LoVo (cell line): ENCODE results near the gene UTP11.

Experiments
- DNase-seq: peaks from one replicate; pipeline ENCODE4 v3.0.0-alpha.2; 2016; ENCODE audit warnings: low spot score

Gene UTP11

DNA sequence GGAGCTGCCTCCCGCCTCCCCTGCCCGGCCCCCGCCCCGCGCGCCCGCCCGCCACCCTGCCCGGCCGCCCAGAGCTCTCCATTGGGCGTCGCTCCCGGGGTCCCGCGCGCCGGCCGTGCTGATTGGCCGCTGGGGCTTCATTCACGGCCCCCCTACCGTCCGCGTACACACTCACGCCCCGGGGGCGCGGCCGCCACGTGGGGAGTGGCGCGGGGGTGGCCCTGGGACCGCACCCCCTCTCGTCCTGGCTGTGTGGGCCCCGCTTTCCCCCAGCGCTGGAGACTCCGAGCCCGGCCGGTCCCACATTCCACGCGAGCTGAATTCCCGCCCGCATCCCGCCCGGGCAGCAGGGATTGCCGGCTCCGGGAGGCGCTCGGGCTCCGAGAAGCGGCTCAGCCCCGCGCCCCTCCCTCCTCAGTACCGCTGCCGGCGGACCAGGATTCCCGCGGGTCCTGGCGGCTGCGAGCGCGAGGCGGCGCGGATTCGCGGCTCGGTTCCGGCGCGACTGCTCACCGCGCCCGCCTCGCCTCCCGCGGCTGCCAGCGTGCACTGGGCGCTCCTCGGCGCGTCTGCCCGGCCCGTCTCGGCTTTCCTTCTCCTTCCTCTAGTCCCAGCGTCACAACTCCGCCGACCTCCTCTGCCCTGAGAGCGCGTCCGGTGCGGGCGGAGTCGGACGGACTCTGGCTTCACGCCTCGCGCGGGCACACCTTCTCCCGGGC, 34.5 kb downstream of the UTP11 start:
- no peak for DNase-seq

DNA sequence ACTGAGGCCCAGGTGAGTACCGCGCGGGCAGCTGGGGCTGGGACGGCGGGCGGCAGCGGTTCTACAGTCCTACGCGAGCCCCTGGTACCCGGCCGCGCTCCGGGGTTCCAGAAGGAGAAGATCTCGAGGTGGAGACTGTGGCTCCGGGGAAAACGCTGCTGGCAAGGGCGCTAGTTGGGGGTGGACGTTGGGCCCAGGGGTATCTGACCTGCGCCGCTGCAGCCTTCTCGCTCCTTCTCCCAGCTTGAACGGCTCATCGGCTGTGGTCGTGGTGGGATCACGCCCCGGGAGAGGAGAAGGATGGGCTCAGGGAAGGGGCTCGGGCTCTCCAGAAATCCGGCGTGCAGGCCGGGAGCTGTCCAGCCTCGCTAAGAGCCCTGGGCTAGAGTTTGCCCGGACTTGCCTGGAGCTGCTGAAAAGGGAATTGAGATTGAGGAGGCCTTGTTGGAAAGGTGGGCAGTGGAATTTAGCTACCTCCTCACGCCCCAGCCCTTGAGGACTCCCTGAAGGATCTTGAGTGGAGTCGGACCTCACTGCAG, 35.1 kb downstream of the UTP11 start:
- DNase-seq, result no peak

DNA sequence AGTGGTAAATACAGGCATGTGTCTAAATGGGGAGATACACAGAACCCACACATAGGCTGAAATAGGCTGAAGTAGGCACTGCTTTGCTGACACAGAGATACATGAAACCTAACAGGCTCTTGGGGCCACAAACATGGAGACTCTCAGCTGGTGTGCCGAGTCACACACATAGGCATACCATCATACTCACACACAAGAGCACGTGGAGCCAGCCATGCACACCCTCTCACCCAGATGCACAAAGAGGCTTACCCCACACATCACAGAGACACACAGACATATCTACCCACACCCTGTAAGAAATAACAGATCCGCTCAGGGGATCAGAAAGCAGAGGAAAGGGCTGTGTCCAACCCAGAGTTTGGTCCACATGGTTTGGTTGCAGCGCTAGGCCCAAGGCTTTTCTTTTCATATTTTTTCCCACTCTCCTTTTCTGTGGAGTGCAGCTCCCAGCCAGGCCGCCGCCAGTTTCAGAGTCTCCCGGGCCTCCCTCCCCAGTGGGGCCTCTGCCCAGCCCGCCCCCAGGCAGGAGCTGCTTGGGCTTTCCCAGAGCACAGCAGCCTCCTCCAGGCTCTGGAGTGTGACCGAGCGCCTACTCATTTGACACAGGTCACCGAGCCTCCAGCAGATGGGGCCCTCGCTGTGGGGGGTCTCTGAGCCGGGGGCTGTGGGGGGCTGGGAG, 38.0 kb downstream of the UTP11 start:
- no peak for DNase-seq

DNA sequence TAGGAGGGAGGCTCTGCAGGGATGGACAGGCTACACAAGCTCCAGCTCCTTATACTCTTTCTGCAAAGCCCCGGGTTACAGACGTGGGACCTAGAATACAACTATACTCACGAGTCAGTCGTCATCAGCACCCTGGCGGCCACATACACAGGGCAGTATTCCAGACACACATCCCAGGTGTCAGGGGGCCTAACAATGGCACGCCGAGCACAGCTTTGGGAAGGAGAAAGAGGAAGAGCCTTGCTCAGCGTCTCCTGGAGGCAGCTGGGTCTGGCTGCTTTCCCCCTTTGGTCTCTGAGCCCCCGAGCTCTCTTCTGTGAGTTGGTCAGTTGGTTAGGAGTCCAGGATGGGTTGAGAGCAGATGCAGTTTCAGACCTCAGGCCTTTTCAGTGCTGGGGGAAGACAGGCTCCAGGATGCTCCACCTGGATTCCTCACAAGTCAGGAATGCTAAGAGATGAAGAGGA, 38.6 kb downstream of the UTP11 start:
- DNase-seq, result no peak

DNA sequence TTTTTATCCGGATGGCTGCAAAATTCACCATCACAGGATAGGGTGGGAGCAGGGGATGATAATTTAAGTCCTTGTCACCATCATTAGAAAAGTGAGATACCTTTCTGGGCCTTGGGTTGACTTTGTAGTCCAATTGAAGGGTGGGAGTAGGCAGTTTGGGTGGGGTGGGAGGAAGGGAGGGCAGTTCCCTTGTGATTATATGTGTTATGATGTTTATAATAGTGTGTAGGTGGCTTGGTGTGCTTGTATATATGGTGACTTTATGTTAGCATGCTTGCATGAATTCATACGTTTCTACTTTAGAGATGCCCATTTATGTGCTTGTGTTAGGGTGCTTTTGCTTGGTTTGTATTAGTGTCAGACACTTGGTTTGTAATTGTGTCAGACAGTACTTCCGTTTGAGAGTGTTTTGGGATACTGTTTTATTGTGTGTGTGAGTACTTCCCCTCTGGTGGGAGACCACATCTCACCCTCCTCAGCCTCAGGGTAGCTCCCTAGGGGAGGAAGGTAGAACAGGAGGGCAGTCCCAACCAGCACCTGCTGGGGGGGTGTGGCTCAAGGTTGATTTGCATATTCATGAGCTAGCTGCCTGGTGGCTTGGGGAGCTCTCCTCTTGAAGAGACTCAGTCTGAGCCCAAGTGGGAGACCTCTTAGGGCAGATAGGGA, 40.3 kb downstream of the UTP11 start:
- no peak for DNase-seq

DNA sequence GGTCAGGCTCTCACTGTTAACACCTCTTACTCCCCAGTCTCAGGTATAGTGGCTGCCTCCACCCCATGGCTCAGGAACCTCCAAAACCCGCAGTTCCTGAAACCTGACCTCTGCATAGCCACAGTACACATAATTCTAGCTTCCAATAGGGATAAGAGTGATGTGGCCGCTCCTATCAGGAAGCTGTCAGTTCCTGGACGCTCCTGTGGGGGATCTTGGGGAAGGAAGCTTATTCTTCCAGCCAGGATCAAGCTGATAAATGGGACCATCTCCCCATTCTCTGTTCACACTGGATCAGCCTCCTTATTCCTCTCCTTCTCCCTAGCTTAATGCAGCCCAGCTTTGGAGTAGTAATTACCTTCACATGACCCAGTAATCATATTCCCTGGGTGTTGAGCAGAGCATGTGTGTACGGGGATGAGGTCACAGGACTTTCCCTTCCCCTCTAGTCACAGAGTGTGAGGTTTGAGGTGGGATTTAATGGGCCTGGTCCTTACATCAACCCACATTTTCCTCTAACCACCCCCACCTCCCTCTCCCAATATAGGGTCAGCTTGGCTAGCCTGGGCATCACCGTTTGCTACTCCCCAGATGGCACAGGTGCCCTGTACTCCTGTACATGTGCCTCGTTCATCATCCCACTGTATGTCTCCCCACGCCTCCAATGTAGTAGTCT, 41.0 kb downstream of the UTP11 start:
- no peak for DNase-seq

DNA sequence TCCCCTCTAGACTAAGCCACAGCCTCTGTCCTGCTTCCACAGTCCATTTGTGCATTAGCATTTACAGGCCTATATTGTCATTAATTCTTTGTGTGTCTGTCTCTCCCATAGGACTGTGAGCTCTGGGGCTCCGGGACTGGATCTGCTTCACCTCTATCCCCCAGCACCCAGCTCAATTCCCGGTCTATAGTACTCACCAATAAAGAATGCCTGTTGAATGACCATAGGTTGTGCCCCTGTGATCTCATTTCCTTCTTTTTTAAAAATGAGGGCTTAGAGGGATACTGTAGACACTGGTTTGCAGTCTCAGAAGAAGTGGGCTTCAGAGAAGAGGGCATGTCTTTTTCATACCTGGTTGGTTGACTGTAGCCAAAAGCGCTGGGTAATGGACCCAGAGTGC, 42.9 kb downstream of the UTP11 start:
- DNase-seq, result no peak

DNA sequence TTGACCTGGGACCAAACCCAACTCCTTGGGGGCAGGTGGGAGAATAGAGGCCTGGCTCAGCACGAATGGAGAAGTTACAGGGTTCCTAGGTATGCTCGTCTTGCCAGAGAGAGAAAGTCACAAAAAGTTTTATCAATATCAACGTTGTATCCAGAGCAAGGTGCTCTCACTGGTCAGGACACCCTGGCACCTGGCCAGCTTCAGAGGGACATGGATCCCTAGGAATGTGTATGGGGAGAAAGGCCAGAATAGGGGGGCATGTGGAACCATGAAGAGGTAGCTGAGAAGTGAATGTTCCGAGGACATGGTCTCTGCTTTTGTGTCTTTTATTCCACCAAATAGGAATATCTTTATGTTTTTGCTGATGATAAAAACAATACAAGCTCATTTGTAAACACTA, 43.4 kb downstream of the UTP11 start:
- DNase-seq, result no peak

DNA sequence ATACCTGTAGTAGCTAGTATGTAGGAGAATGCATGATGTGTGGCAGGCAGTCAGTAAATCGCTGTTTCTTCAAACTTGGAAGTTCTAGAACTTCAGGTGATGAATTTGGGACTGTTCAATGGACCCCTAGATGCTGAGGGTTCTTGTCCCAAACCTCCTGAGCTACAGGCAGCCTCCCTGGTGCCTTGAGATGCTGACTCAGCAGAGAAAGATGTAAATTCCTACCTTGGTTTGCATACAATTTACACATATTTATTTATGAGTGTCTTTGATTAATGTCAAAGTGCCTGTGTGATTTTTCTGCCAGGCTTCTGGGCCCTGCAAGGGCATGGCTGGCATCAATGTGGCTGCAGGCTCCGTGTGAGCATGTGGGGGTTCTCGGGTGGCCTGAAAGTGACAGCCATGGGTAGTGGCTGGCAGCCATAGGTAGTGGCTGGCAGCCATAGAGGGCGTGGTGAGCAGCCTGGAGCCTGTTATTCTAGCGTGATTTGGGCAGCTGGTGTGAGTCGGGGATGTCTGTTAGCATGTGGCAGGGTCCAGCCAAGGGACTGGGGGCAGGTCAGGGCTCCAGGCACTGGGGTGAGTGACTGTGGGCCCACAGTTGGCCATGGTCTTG, 47.2 kb downstream of the UTP11 start:
- DNase-seq, result no peak

DNA sequence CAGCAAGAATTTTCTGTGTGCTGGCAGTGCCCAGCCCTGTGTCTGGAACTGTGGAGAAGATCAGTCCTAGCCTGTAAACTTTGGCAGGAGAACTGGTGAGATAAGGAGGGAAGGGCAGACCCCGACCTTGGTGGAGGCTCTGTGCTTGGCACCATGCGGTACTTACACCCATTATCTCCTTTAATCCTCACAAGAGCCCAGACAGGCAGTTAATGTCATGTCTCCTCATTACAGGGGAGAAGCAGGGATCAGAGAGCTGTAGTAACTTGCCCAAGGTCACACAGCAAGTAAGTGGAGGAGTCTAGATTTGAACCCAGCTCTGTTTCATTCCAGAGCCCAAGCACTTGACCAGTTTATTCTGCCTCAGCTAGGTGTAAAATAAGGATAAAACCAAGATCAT, 48.0 kb downstream of the UTP11 start:
- DNase-seq, result no peak

DNA sequence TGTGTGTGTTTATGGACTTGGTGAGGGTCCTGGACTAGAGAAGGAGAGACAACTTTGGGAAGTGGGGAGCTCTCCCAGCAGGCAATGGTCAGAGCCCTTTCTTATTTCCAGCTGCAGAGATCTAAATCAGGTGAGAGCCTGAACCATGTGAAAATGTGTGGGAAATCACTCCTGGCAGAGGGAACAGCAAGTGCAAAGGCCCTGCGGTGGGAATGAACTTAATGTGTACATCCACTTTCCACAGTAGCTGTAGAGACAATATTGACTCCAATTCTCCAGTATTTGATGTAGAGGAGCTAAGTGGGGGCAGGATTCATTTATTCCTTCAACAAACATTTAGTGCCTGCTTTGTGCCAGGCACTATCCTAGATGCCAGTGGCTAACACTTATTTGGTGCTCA, 48.8 kb downstream of the UTP11 start:
- no peak for DNase-seq

DNA sequence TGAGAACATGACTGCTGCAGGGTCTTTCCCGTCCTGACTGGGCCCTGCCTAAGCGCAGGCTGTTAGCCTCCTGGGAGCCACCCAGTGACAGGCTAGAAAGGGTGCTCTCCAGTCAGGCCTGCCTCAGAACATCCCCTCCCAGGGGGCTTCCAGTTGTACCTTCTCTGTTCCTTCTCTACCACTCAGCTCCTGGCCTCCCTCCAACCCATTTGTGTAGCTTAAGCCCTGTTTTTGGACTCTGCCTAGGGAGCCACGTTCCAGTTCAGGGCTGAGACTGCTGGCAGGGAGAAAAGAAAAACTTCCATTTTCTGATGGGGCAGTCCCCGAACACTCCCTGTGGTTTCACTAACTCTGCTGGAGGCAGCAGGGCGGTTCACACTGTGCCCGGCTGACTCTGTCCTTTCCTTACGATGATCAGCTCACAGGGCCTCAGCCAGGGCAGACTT, 49.4 kb downstream of the UTP11 start:
- DNase-seq, result no peak

DNA sequence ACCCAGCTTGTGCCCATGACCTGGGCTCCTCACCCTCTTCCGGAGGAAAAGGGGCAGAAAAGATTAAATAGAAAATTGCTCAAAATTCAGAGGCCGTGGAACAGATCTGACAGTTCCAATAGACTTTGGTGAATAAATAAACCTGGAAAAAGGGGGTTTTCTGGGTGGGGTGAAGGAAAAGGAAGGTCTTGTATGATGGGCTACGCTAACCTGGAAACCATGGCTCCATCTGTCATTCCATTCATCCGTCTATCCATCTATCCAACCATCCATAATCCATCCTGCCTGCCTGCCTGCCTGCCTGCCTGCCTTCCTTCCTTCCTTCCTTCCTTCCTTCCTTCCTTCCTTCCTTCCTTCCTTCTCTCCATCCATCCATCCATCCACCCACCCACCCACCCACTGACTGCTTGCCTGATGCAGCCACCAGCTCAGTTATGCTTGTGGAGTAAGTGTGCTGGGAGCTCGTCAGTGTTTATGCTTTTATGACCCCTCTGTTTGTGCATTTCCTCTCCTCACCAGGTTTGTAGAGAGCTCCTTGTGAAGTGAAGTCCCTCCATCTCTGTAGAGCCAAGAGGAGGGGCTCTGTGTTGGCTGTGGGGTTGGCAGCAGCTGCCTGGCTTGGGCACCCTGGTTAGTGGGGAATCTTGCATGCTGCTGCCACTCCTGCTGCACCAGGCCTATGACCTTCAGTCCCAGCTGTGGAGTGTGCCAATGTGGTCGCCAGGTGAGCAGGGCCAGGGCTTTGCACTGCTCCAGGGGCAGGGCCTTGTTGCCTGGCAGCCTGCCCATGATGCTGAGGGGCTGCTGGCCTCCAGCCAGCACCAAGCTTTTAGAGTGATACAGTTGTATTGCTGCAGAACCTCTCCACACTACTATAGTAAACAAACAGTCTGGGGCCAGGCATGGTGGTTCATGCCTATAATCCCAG, 50.1 kb downstream of the UTP11 start:
- no peak for DNase-seq

DNA sequence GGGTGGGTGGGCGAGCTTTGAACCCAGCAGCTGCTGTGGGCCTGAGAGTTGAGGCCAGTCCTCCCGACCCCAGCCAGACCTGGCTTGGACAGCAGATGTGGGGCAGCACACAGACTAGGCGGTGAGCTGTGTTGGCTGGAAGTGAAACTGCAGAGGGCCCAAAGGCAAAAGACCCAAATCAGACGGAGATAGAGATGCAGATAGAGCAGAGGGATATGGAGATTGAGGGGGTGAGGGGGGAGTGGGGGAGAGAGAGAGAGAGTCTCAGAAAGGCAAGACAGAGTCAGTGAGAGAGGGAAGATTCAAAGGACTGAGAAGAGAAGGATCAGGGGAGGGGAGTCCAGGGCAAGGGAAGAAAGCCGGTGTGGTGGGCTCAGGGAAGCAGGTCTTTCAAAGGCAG, 51.1 kb downstream of the UTP11 start:
- DNase-seq, result no peak

DNA sequence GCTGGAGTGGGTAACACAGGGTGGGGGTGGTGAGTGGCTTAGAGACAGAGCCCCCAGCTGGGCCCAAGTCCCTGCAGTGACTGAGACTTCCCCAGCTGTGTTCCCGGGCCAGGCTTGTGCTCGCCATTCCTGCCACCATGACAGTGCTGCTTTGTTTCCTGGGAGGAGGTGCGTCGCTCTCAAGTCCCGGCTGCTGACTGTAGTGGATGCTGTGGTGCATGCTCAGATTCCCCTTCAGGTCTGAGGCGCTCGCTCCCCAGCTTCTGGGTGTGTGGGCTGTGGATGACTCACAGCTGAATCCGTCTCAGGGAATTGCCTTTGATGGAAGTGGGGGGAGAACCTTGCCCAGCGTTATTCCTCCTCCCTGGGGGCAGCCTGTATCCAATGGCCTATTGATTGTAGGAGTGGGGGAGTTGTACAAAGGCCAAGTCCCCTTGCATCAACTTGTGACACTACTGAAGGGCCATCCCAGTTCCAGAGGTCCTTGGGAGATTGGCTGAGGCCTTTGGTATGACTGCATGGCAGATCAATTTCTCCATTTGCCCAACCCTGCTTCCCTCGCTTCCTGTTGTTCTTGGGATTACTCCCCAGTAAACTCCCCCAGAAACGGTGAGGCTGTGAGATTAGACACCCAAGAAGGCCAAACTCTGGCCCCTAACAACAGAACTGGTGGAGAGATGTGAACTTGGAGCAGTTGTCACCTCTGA, 51.8 kb downstream of the UTP11 start:
- no peak for DNase-seq

DNA sequence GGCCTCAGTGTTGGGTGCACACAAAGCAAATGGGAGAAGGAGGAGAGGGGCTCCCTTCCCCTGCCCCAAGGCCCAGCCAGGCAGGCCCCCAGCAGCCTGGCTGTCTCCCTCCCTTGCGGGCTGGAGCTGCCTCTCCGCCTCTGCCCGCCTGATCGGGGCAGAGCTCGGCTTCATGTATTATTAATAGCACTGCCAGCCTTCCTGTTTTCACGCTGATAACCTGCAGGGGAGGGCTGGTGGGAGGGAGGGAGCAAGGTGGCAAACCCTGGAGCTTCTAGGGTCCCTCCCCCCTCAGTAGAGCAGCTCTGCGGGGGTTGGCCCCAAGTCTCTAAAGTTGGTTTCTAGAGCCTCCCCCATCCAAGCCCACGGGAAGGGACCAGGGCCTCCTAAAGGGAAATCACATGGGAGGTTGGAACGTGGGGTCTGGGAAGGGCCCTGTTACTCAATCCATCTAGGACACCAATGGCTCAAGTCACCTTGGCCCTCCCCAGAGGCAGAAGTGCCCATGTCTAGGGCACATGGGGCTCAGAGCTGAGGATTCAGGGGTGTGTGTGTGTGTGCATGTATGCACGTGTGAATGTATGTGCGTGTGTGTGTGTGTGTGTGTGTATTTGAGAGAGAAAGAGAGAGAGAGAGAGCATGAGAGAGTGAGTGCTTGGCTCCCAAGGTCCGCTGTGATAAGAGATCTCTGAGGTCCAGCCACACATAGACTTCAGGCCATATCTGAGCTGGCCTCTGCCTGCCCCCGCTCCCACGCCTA, 55.9 kb downstream of the UTP11 start:
- no peak for DNase-seq

DNA sequence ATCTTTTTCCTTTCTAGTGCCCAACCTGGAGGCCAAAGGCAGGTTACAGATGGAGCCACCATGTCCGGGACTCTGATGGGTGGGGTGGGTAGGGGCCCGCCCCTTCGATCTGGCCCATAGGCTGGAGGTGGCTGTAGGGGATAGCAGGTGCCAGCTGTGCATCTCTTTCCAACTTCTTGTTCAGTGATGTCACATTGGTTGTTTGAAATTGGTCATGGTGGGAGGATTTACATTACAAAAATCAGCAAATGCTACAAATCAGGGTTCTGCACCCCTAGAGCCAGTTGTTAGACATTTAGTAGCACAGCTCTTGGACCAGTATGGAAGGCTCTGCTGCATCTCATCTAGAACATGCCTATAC, 56.4 kb downstream of the UTP11 start:
- DNase-seq, result no peak

DNA sequence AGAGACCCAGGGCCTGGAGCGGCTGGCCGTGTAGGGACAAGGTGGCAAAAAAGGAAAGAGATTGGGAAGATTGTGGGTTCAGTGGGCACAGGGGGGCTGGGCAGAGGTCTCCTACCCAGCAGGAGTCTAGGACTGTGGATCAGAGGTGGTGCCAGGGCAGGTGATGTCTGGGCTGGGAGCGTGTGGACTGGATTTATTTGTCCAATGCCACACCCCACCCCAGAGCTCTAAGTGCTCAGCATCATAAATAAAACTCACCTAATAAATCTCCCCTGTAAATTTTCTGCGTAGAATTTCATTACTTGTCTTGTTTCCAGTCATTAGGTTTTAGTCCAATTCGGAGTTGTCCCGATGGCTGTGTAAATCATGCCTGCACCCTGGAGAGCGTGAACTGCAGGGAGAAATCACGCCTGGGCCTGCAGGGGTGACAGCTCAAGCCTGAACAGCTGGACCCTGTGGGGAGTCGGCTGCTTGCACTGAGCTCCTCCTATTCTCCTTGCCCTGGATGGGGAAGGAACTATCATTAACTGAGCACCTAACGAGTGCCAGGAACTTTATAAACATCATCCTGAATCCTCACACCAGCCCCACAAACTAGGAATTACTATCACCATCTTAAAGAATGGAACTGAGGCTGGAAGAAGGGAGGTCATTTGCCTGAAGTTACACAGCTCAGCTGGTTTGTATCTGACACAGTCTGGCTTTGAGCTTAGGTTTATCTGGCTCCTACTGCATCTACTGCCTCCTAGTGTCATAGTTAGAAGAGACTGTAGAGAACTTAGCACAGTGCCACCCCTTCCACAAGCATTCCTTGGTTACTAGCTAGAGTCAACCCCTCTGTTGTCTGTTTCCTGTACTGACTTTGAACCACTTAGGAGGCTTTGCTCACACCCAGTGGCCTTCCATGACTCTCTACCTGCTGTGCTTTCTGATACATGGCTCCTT, 59.0 kb downstream of the UTP11 start:
- DNase-seq, result no peak
